PC-9 (cell line): ENCODE data around the gene WNT3.

Experiments
- EZH2 ChIP-seq: fragments of 200-600 bp; sonication (generic); IDR thresholded peaks from 2 replicates; pipeline ENCODE4 v1.8.0; 2017; ENCODE audit warnings: antibody characterized with exemption, low read depth
- TF ChIP-seq, protein P1 (sequence below): fragments of 200-600 bp; sonication (generic); conservative IDR thresholded peaks from 2 replicates; pipeline ENCODE4 v1.6.1; 2017; ENCODE audit warnings: mixed run types, antibody characterized with exemption, mild to moderate bottlenecking, moderate library complexity

DNA sequence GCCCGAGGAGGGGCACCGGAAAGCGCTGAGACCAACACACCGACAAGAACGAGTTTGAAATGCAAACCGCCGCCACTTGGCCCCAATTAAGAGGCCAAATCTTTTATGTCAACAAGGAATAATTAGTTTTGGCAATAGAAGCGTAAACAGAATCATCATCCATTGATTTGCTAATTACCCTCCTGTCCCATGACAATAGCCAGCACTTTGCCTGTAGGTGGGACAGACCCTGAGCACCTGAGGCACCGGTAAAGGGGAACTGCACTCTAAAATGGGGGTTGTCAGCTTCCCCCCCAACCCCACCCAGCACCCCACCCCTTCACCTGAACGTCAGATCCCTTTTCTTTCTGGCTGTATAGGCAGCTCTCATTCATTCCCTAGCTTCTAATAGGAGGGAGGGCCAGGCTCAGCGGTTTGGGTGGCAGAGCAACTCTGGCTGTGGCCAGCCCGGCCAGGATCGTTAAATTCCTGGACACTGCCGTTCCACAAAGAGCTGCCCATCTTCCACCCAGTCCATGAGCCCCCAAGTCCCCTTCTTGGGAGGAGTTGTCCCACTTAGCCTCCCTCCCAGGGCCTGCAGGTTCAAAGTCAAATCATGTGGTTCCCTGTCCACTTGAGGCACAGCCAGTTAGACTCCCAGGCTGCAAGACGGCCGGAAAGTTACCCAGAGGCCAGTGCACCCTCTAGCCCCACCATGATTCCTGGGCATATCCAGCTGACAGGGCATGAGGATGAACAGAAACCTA is 45.8 kb downstream of the WNT3 start:
- TF ChIP-seq, protein P1, sequence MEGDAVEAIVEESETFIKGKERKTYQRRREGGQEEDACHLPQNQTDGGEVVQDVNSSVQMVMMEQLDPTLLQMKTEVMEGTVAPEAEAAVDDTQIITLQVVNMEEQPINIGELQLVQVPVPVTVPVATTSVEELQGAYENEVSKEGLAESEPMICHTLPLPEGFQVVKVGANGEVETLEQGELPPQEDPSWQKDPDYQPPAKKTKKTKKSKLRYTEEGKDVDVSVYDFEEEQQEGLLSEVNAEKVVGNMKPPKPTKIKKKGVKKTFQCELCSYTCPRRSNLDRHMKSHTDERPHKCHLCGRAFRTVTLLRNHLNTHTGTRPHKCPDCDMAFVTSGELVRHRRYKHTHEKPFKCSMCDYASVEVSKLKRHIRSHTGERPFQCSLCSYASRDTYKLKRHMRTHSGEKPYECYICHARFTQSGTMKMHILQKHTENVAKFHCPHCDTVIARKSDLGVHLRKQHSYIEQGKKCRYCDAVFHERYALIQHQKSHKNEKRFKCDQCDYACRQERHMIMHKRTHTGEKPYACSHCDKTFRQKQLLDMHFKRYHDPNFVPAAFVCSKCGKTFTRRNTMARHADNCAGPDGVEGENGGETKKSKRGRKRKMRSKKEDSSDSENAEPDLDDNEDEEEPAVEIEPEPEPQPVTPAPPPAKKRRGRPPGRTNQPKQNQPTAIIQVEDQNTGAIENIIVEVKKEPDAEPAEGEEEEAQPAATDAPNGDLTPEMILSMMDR, result no peak
- TF ChIP-seq EZH2, result no peak
